Sigmoid colon (tissue), 7 donors: Measurements from ENCODE around the gene CECR2. TPM values are rescaled to one million over a fixed set of nuclear protein-coding genes. Genes with fewer than 3 reads are reported as not detected.

Experiments
- DNase-seq: peaks from one replicate; pipeline ENCODE4 v3.0.0-alpha.2; 2019
- H3K27ac ChIP-seq, 4 donors: fragments of 200-600 bp; sonication (generic); one replicate each; pipeline ENCODE4 v1.5.1; 2016 to 2019; ENCODE audit warnings: mild to moderate bottlenecking in 1 of 4
- H3K27me3 ChIP-seq, 3 donors: fragments of 200-600 bp; sonication (generic); one replicate each; pipeline ENCODE4 v1.5.1; 2019; ENCODE audit warnings: mild to moderate bottlenecking in 1 of 3
- H3K36me3 ChIP-seq, 4 donors: fragments of 200-600 bp; sonication (generic); one replicate each; pipeline ENCODE4 v1.5.1; 2016 to 2019
- H3K4me1 ChIP-seq, 4 donors: fragments of 200-600 bp; sonication (generic); one replicate each; pipeline ENCODE4 v1.5.1; 2017 to 2019
- H3K4me3 ChIP-seq, 4 donors: fragments of 200-600 bp; sonication (generic); one replicate each; pipeline ENCODE4 v1.5.1; 2017 to 2019; ENCODE audit warnings: mild to moderate bottlenecking in 2 of 4, moderate library complexity in 1 of 4
- H3K9me3 ChIP-seq, 4 donors: fragments of 200-600 bp in 3 of 4; sonication (generic) in 3 of 4; one replicate each; pipeline versions ENCODE4 v1.5.1 to v1.6.1; 2013 to 2019
- EP300 ChIP-seq, 4 donors: sonication (generic); formaldehyde crosslinking; IDR thresholded peaks; one replicate each; pipeline ENCODE4 v1.6.1; 2017; ENCODE audit warnings: antibody characterized with exemption in 4 of 4
- POLR2A ChIP-seq, 2 donors: fragments of 450-650 bp; IDR thresholded peaks; one replicate each; pipeline ENCODE4 v1.6.1; 2016; ENCODE audit warnings: antibody characterized with exemption in 2 of 2, mild to moderate bottlenecking in 2 of 2, moderate library complexity in 2 of 2
- POLR2AphosphoS5 ChIP-seq, 4 donors: sonication (generic); formaldehyde crosslinking; IDR thresholded peaks; one replicate each; pipeline ENCODE4 v1.6.1; 2017; ENCODE audit warnings: antibody characterized with exemption in 4 of 4
- WGBS, 2 donors: extraction: QIAGEN DNeasy Blood & Tissue Kit; methylation state at CpG; one replicate each; pipeline ENCODE4 v1.1.7; 2013; 5-methylcytosine and 5-hydroxymethylcytosine counted together
- intact Hi-C: fragments of 100-400 bp; cut with DNase I; formaldehyde crosslinking; loops from one replicate; pipeline ENCODE4 v1.15.1; 2023
- polyA plus RNA-seq, 3 donors: library from polyadenylated mRNA; stranded (reverse); fragments of 200-250 nt; gene quantifications; one replicate each; pipeline ENCODE4 v1.2.3, GENCODE V29; 2013
- total RNA-seq, 4 donors: library from RNA; depleted of rRNA; stranded (reverse); fragments of >200 nt; gene quantifications; one replicate each; pipeline ENCODE4 v1.1.0, GENCODE V29; 2016
- TF ChIP-seq, protein P1 (sequence below), 4 experiments: fragments of 450-650 bp in 3 of 4; fragments of 200-600 bp in 1 of 4; IDR thresholded peaks; one replicate each; pipeline ENCODE4 v1.5.1; 2016 to 2019; ENCODE audit warnings: antibody characterized with exemption in 4 of 4, mild to moderate bottlenecking in 3 of 4, moderate library complexity in 2 of 4
- donor health status: healthy with polysubstance abuse.
- donor health status: Bipolar disorder and iron deficiency.
- donor health status: healthy.

Gene CECR2
- total and polyA plus RNA-seq, 7 donors: 0.39 to 2.8 (median 1.3) TPM; not detected in 1

DNA sequence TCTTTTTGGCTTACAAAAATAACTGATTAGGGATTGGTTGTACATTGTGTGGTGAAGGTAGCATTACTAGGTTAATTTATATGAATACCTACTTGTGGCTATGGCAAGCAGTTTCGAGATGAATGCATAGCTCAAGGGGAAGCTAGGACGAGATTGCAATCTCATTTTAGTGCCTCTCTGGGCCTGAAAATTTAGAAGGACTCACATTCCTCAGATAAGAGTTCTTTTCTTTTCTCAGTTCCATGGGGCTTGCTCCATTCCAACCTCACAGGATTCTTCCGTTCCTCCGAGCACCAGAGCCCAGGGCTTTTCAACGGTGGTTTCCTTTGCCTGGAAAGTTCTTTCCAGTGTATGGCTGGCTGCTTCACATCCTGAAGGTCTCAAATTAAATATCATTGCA lies 82.1 kb downstream of the CECR2 start:
- intact Hi-C loops: no loop called here
- Histone ChIP-seq H3K27ac (no peak overlapping the region), H3K27me3 (no peaks in the 10 kb centered on the region), H3K9me3 (no peaks in the 10 kb centered on the region), H3K4me1 (no peaks in the 10 kb centered on the region), H3K36me3 (no peaks in the 10 kb centered on the region), H3K4me3 (no peak overlapping the region)
- TF ChIP-seq POLR2A (IDR thresholded peaks at IDR 0.05) (no peak), POLR2AphosphoS5 (IDR thresholded peaks at IDR 0.05) (no peak), EP300 (IDR thresholded peaks at IDR 0.05) (no peak)
- TF ChIP-seq, protein P1, sequence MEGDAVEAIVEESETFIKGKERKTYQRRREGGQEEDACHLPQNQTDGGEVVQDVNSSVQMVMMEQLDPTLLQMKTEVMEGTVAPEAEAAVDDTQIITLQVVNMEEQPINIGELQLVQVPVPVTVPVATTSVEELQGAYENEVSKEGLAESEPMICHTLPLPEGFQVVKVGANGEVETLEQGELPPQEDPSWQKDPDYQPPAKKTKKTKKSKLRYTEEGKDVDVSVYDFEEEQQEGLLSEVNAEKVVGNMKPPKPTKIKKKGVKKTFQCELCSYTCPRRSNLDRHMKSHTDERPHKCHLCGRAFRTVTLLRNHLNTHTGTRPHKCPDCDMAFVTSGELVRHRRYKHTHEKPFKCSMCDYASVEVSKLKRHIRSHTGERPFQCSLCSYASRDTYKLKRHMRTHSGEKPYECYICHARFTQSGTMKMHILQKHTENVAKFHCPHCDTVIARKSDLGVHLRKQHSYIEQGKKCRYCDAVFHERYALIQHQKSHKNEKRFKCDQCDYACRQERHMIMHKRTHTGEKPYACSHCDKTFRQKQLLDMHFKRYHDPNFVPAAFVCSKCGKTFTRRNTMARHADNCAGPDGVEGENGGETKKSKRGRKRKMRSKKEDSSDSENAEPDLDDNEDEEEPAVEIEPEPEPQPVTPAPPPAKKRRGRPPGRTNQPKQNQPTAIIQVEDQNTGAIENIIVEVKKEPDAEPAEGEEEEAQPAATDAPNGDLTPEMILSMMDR (IDR thresholded peaks at IDR 0.05): no peak
- DNase-seq: no peak
- WGBS, 2 donors: 85 to 88% methylated on average over 5 of the region's 5 CpGs

DNA sequence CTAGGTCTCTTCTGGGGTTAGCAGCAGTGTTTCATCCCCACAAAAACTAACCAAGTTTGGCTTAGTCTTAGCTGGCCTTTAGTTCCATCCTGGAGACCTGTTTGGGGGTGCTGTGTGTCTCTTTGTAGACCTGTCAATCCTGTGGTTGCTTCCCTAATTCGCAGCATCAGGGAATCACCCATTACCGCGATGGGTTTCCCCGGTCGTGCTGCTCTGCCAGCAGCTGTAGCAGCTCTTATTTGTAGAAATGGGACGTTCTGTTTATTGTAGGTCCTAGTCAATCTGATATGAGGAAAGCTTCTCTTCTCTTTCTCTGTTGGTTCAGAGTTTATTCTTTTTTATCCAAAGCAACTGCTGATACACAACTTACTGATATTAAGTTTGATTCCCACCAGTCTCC lies 91.6 kb downstream of the CECR2 start:
- DNase-seq: no peak
- Histone ChIP-seq H3K9me3 (no peaks in the 10 kb centered on the region), H3K27me3 (peaks cover 0 to 6% (median 0%) of the 10 kb centered on the region in 3 donors), H3K4me3 (no peak overlapping the region), H3K4me1 (no peaks in the 10 kb centered on the region), H3K27ac (no peak overlapping the region), H3K36me3 (no peaks in the 10 kb centered on the region)
- TF ChIP-seq, protein P1 (IDR thresholded peaks at IDR 0.05): no peak
- TF ChIP-seq POLR2AphosphoS5 (IDR thresholded peaks at IDR 0.05) (no peak), EP300 (IDR thresholded peaks at IDR 0.05) (no peak), POLR2A (IDR thresholded peaks at IDR 0.05) (no peak)
- 67 to 78% methylated on average over 6 of the region's 6 CpGs for WGBS, 2 donors
- intact Hi-C loops: no loop called here

DNA sequence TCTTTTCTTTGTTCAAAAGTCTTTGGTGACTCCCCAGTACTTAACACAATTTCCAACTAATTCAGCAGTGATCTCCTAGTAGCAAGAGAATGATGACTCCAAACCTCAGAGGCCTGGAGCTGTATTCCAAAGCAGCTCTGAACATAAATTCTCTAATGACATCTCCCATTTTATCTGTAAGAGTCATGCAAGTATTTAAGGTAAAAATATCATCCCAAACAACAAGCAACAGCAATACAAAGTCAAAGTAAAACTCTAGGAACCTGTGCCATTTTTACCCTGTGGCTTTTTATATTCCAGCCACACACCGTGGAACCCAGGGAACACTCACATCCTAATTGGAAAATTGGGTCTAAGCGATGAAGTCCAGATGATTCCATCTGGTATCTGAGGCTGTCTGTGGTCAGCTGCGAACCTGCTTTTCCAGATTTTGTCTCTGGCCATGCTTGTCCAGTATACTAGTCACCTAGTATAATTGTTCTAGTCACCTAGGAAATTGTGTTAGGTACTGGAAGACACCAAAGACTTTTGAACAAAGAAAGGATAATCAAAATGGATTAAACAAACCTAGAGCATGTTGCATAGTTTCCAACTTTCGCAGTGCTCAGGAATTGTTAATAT lies 101.7 kb downstream of the CECR2 start:
- intact Hi-C loops: no loop called here
- WGBS, 2 donors: 91 to 93% methylated on average over 4 of the region's 4 CpGs
- TF ChIP-seq, protein P1 (IDR thresholded peaks at IDR 0.05): no peak
- TF ChIP-seq EP300 (IDR thresholded peaks at IDR 0.05) (no peak), POLR2A (IDR thresholded peaks at IDR 0.05) (no peak), POLR2AphosphoS5 (IDR thresholded peaks at IDR 0.05) (no peak)

DNA sequence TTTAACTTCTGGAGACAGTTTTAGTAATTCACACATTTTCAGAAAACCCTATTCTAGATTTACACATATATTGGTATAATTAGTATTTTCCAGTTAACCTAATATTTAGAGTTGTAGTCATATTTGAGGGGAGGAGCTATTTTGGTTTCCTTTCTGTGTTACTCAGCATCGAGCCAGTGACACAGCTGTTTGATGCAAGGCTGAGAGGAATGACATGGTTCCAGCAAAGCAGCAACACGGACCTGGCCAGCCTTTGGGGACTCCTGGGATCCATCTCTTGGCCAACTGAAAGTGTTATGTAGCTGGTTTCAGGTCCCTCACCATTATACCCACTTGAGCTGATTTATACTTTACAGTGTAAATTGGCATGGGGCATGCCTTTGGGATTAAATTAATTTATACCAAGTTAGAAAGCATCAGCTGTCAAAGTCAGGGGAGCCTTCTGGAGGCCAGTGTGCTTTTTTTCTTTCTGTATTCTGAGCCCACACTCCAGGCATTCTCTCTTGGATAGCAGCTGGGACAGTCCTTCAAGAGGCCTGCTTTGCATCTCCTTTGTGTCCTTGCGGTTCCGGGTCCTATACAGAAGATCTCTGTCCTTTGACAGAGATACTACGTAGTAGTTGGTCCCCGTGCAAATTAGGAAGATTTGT lies 102.8 kb downstream of the CECR2 start:
- WGBS, 2 donors: 66 to 76% methylated on average over 6 of the region's 6 CpGs

More for the DNA sequence above, 101.7 kb downstream of the CECR2 start:
- Histone ChIP-seq H3K36me3 (no peaks in the 10 kb centered on the region), H3K4me3 (no peak overlapping the region), H3K27ac (no peak overlapping the region), H3K27me3 (peaks cover 0 to 14% (median 0%) of the 10 kb centered on the region in 3 donors), H3K9me3 (no peaks in the 10 kb centered on the region), H3K4me1 (no peaks in the 10 kb centered on the region)
- no peak for DNase-seq

More for the DNA sequence above, 102.8 kb downstream of the CECR2 start:
- no peaks in the 10 kb centered on the region for H3K36me3 ChIP-seq
- no peak overlapping the region for H3K4me3 ChIP-seq
- H3K9me3 ChIP-seq: no peaks in the 10 kb centered on the region
- no peak for DNase-seq
- intact Hi-C loops: no loop called here
- H3K27me3 ChIP-seq: peaks cover 0 to 14% (median 0%) of the 10 kb centered on the region in 3 donors
- H3K27ac ChIP-seq: peak overlapping the region in 1 of 4 donors; percentile 35
- TF ChIP-seq POLR2A (IDR thresholded peaks at IDR 0.05) (no peak), EP300 (IDR thresholded peaks at IDR 0.05) (no peak), POLR2AphosphoS5 (IDR thresholded peaks at IDR 0.05) (no peak)
- TF ChIP-seq, protein P1 (IDR thresholded peaks at IDR 0.05): no peak
- H3K4me1 ChIP-seq: no peaks in the 10 kb centered on the region
